ENCODE data around the gene CPNE8.

- TF ChIP-seq TAF1 (IDR thresholded peaks at IDR 0.05; ENCODE audit: borderline replicate concordance, low read depth, low read length), result no peak
- no peak for TF ChIP-seq POLR2A (IDR thresholded peaks at IDR 0.05; ENCODE audit: low read depth, low read length)
- no peak for TF ChIP-seq POLR2AphosphoS5 (IDR thresholded peaks at IDR 0.05; ENCODE audit: low read depth, low read length)
These were observed 256.6 kb downstream of the CPNE8 start for GRCh38 chr12:38648813-38649212.

Data from GM12892 (cell line).